ENCODE measurements around the gene XYLT1. TPM values are rescaled to one million over a fixed set of nuclear protein-coding genes. Genes with fewer than 3 reads are reported as not detected.

XYLT1 gene
- total and polyA plus RNA-seq, 10 of the 15 experiments (the other 5 are each of a cell fraction or from before 2014, with no cell fraction given) = 0.88 to 14.8 (median 5.8) TPM

GRCh38 chr16:17371299-17371698 lies 99.5 kb downstream of the XYLT1 start:
- CTCF ChIA-PET = interaction anchor here (1.1 to 5.5 kb wide), 7 partner anchors 19 to 97 kb away, joined by 3 to 47 read pairs (median 7); no protein-coding TSS in a partner anchor
- BruUV-seq (replicated peaks) = no TSS peak
- no peak for FAIRE-seq

More at GRCh38 chr16:17371299-17371698, 99.5 kb downstream of the XYLT1 start:
- no peaks in the 10 kb centered on the region for H3K9me3 ChIP-seq (replicated peaks; ENCODE audit: control insufficient read depth, insufficient read depth, low read length)
- no peaks in the 10 kb centered on the region for H3K79me2 ChIP-seq (ENCODE audit: control insufficient read depth, insufficient read depth, low read length)
- intact Hi-C loops (cut with micrococcal nuclease; ENCODE audit: unreplicated experiment) = no loop called here
- DNase-seq (ENCODE audit: low read depth, low spot score) (no peak), ATAC-seq (no peak)
- H3K27me3 ChIP-seq (replicated peaks in 1 of 2; ENCODE audit: control insufficient read depth in 2 of 2, insufficient read depth in 2 of 2, low read length in 1 of 2) = no peaks in the 10 kb centered on the region
- ChIA-PET RAD21 (ENCODE audit: unreplicated experiment) (interaction anchor here (0.8 to 13.5 kb wide), 11 partner anchors 12 to 208 kb away, joined by 3 to 162 read pairs (median 3); no protein-coding TSS in a partner anchor), POLR2A (interaction anchor here (0.6 to 4.3 kb wide), 5 partner anchors 12 to 69 kb away, joined by 3 to 46 read pairs (median 8); no protein-coding TSS in a partner anchor), SMC1A (ENCODE audit: uncharacterized antibody, unreplicated experiment) (interaction anchor here (0.9 to 22.0 kb wide), 14 partner anchors 9 to 97 kb away, joined by 3 to 303 read pairs (median 4); no protein-coding TSS in a partner anchor)
- WGBS (ENCODE audit: insufficient coverage, insufficient replicate concordance, low lambda C conversion rate, missing lambda C conversion rate) = 30% methylated on average over 2 of the region's 2 CpGs
- peaks cover 60% of the 10 kb centered on the region for H3K4me1 ChIP-seq (ENCODE audit: control insufficient read depth, insufficient read depth, low read length)
- no peak overlapping the region for H2AFZ ChIP-seq (ENCODE audit: control insufficient read depth, low read depth, low read length)
- no peak overlapping the region for H3K9ac ChIP-seq (ENCODE audit: control insufficient read depth, insufficient read depth, low read length)
- TF ChIP-seq CEBPZ (IDR thresholded peaks at IDR 0.05; ENCODE audit: low read depth, low read length) = no peak
- TF ChIP-seq POLR2AphosphoS5 (IDR thresholded peaks at IDR 0.05; ENCODE audit: low read length) = no peak
- H3K36me3 ChIP-seq (ENCODE audit: control insufficient read depth in 2 of 2, insufficient read depth in 2 of 2, low read length in 1 of 2) = no peaks in the 10 kb centered on the region
- in situ Hi-C loops (cut with MboI) = no loop called here
- H3K4me2 ChIP-seq (ENCODE audit: control insufficient read depth, insufficient read depth) = no peak overlapping the region
- H3K4me3 ChIP-seq = no peak overlapping the region
- no peak overlapping the region for H3K27ac ChIP-seq (ENCODE audit: control insufficient read depth, insufficient read depth)
- H4K20me1 ChIP-seq (ENCODE audit: control insufficient read depth, insufficient read depth) = no peaks in the 10 kb centered on the region

Measured in GM12878 (cell line).